GM18867 (cell line): Measurements from ENCODE around the gene FNDC3B.

Source experiments
- ATAC-seq: cut with Tn5 transposase; IDR thresholded peaks from one replicate; pipeline ENCODE4 v1.9.1; 2021; ENCODE audit warnings: mild to moderate bottlenecking, moderate library complexity; ENCODE audit not compliant: unreplicated experiment

FNDC3B gene

GRCh38 chr3:172376402-172376801 is 337.0 kb downstream of the FNDC3B start:
- ATAC-seq = no peak

GRCh38 chr3:172376881-172377280 is 337.5 kb downstream of the FNDC3B start:
- ATAC-seq = no peak

- no peak for ATAC-seq
Observed at GRCh38 chr3:172378439-172378838, 339.1 kb downstream of the FNDC3B start.

GRCh38 chr3:172379372-172379771 is 340.0 kb downstream of the FNDC3B start:
- ATAC-seq = no peak

- ATAC-seq = no peak
Observed at GRCh38 chr3:172380632-172381031, 341.3 kb downstream of the FNDC3B start.

GRCh38 chr3:172383306-172383796 is 344.0 kb downstream of the FNDC3B start:
- ATAC-seq = no peak

GRCh38 chr3:172384836-172385235 is 345.5 kb downstream of the FNDC3B start:
- ATAC-seq = no peak

GRCh38 chr3:172387728-172388127 is 348.4 kb downstream of the FNDC3B start:
- ATAC-seq = no peak

- ATAC-seq = no peak
Observed at GRCh38 chr3:172388412-172389078, 349.2 kb downstream of the FNDC3B start.

GRCh38 chr3:172390792-172391191 is 351.4 kb downstream of the FNDC3B start:
- no peak for ATAC-seq

- ATAC-seq = no peak
Observed at GRCh38 chr3:172391592-172392302, 352.4 kb downstream of the FNDC3B start.

GRCh38 chr3:172394692-172395091 is 355.3 kb downstream of the FNDC3B start:
- ATAC-seq = no peak

GRCh38 chr3:172396400-172396799 is 357.0 kb downstream of the FNDC3B start:
- ATAC-seq = no peak

GRCh38 chr3:172397716-172398405 is 358.5 kb downstream of the FNDC3B start:
- ATAC-seq = no peak

GRCh38 chr3:172398484-172398883 is 359.1 kb downstream of the FNDC3B start:
- ATAC-seq = no peak

- no peak for ATAC-seq
Observed at GRCh38 chr3:172402090-172402489, 362.7 kb downstream of the FNDC3B start.

GRCh38 chr3:172402892-172403643 is 363.7 kb downstream of the FNDC3B start:
- no peak for ATAC-seq

- ATAC-seq = no peak
Observed at GRCh38 chr3:172404237-172404962, 365.0 kb downstream of the FNDC3B start.

- ATAC-seq = no peak
Observed at GRCh38 chr3:172405914-172406313, 366.5 kb downstream of the FNDC3B start.

GRCh38 chr3:172407872-172408271 is 368.5 kb downstream of the FNDC3B start:
- no peak for ATAC-seq
